Right atrium auricular region (tissue), 2 donors: ENCODE results near the gene TRIM40. TPM values are rescaled to one million over a fixed set of nuclear protein-coding genes. Genes with fewer than 3 reads are reported as not detected.

ENCODE experiments used
- DNase-seq: peaks from one replicate; pipeline ENCODE4 v3.0.0-alpha.2; 2019; ENCODE audit warnings: low spot score
- H3K27ac ChIP-seq, 2 donors: fragments of 200-600 bp; sonication (generic); 1 replicate in 1 of 2; 2 replicates in 1 of 2; pipeline ENCODE4 v1.5.1; 2016 to 2019
- H3K27me3 ChIP-seq, 2 donors: fragments of 200-600 bp; sonication (generic); one replicate each; pipeline versions ENCODE4 v1.5.1 to v1.6.0; 2017 to 2019
- H3K36me3 ChIP-seq: fragments of 200-600 bp; sonication (generic); one replicate; pipeline ENCODE4 v1.5.1; 2016
- H3K4me1 ChIP-seq, 2 donors: fragments of 200-600 bp; sonication (generic); one replicate each; pipeline versions ENCODE4 v1.5.1 to v1.6.0; 2017 to 2019
- H3K4me3 ChIP-seq, 2 donors: fragments of 200-600 bp; sonication (generic); 1 replicate in 1 of 2; 2 replicates in 1 of 2; pipeline ENCODE4 v1.5.1; 2017 to 2019; ENCODE audit warnings: mild to moderate bottlenecking in 1 of 2, moderate library complexity in 1 of 2
- H3K9me3 ChIP-seq, 2 donors: fragments of 200-600 bp; sonication (generic); one replicate each; pipeline ENCODE4 v1.5.1; 2019
- total RNA-seq, 2 donors: library from RNA; depleted of rRNA; stranded (reverse); fragments of >200 nt; gene quantifications; one replicate each; pipeline ENCODE4 v1.1.0, GENCODE V29; 2016
- TF ChIP-seq, protein P1 (sequence below), 2 donors: fragments of 200-600 bp; sonication (generic); IDR thresholded peaks; one replicate each; pipeline ENCODE4 v1.5.1; 2019; ENCODE audit warnings: antibody characterized with exemption in 2 of 2

The TRIM40 gene
- total RNA-seq, 2 donors from 2014 or later: not detected

DNA sequence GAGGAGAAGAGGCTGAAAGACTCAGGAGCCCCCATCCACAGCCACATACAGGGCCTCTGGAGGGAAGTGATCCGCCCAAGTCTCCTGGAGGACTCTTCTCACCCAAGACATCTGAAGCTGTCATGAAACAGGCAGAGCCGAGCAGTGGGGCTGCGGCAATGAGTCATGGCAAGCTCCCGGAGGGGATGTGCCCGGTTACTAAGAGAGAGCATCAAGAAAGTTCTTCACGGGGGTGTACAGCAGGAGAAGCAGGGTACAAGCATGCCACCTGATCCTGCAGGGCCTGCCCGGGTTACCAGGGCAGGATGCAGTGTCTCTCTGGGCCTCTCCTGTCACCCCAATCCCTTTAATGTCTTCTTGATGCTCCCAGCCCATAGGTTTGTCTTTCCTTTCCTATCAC lies 56.1 kb downstream of the TRIM40 start:
- Histone ChIP-seq H3K4me1 (no peaks in the 10 kb centered on the region), H3K36me3 (peaks cover 49% of the 10 kb centered on the region), H3K27me3 (no peaks in the 10 kb centered on the region), H3K27ac (no peak overlapping the region), H3K4me3 (no peak overlapping the region), H3K9me3 (no peaks in the 10 kb centered on the region)
- no peak for DNase-seq
- TF ChIP-seq, protein P1, sequence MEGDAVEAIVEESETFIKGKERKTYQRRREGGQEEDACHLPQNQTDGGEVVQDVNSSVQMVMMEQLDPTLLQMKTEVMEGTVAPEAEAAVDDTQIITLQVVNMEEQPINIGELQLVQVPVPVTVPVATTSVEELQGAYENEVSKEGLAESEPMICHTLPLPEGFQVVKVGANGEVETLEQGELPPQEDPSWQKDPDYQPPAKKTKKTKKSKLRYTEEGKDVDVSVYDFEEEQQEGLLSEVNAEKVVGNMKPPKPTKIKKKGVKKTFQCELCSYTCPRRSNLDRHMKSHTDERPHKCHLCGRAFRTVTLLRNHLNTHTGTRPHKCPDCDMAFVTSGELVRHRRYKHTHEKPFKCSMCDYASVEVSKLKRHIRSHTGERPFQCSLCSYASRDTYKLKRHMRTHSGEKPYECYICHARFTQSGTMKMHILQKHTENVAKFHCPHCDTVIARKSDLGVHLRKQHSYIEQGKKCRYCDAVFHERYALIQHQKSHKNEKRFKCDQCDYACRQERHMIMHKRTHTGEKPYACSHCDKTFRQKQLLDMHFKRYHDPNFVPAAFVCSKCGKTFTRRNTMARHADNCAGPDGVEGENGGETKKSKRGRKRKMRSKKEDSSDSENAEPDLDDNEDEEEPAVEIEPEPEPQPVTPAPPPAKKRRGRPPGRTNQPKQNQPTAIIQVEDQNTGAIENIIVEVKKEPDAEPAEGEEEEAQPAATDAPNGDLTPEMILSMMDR (IDR thresholded peaks at IDR 0.05): no peak

DNA sequence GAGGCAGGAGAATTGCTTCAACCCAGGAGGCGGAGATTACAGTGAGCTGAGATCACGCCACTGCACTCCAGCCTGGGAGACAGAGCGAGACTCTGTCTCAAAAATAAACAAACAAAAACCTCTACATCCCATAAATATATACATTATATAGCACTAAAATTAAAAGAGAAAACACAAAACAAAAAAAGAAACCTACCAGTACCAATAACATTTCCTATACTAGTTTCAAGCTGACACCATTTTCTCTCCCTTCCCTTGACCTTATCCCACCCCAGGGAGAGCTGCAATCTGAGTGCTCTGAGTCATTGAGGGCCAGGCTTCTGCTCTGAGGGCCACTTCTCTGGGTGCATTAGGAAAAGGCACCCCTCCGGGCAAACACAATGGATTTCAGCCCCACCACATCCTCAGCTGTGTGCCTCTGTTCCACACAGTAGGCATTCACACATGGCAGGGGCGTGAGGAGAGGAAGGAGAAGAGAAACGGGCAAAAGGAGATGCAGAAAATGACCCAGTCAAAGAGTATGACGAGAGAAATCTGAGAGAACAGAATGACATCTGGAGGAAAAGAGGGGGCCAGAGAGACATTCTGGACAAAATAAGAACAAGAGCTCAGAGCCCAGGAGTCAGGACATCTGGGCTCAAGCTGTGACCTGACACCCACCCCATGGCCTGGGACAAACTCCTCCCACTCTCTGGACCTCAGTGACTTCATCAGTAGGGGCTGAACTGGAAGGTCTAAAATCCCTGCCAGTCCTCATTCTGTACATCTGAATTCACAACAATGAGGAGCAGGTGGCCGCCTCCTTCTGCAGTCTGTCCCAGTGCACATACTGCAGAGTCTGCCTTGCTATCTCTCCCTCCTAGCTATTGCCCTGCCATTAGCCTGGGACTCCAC lies 59.1 kb downstream of the TRIM40 start:
- peaks cover 55% of the 10 kb centered on the region for H3K36me3 ChIP-seq
- no peak overlapping the region for H3K27ac ChIP-seq
- no peaks in the 10 kb centered on the region for H3K4me1 ChIP-seq
- H3K4me3 ChIP-seq: no peak overlapping the region
- H3K27me3 ChIP-seq: no peaks in the 10 kb centered on the region
- no peaks in the 10 kb centered on the region for H3K9me3 ChIP-seq
- TF ChIP-seq, protein P1 (IDR thresholded peaks at IDR 0.05): no peak
- no peak for DNase-seq

DNA sequence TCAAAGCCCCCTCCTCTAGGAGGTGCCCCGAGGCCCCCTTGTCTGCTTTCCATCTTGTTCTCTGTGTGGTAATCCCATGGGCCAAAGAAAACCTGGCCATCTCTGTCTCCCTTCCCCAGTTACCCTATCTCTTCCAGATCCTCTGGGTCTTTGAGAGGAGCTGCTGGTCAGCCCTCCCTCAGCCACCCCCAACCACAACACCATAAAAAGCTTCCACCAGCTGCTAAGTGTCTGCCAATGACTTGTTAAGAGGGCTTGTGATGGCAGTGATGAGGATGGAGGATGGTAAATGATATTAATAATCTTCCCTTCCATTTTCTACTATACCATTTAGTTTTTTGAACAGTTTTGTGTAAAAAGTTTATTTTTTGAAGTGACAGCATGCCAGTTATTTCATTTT lies 60.0 kb downstream of the TRIM40 start:
- H3K36me3 ChIP-seq: peaks cover 63% of the 10 kb centered on the region
- no peaks in the 10 kb centered on the region for H3K27me3 ChIP-seq
- TF ChIP-seq, protein P1 (IDR thresholded peaks at IDR 0.05): no peak
- no peak overlapping the region for H3K27ac ChIP-seq
- H3K4me3 ChIP-seq: no peak overlapping the region
- H3K9me3 ChIP-seq: no peaks in the 10 kb centered on the region
- no peak for DNase-seq
- H3K4me1 ChIP-seq: no peaks in the 10 kb centered on the region

DNA sequence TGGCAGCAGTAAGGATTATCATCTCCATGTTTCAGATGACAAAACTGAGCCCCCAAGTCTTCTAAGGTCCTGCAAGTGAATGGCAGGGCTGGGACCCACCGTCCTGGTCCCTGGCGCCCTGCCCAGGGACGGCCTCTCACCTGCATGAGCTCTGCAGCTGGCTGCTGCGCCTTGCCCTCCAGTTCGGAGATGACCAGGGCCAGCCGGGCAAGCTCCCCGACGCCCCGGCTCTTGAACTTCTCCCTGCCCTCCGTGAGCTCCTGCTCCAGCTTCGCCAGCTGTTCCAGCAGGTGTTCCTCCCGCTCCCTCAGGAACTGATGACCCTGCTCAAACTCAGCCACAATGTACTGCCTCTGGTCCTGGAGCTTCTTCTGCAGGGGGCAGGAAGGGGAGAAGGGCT lies 60.4 kb downstream of the TRIM40 start:
- TF ChIP-seq, protein P1 (IDR thresholded peaks at IDR 0.05): no peak
- DNase-seq: no peak
- Histone ChIP-seq H3K27me3 (no peaks in the 10 kb centered on the region), H3K4me1 (peaks cover 0 to 2% of the 10 kb centered on the region in 2 donors), H3K36me3 (peaks cover 64% of the 10 kb centered on the region), H3K4me3 (no peak overlapping the region), H3K9me3 (no peaks in the 10 kb centered on the region), H3K27ac (no peak overlapping the region)

Other genes with a start within 250 kb of the TRIM40 start
- 100 to 1,000 TPM; 272 to 536 TPM for gene HLA-A, start 193.6 kb upstream of the TRIM40 start, total RNA-seq
- 10 to 100 TPM; 16.2 to 23.1 TPM for gene POLR1H, start 74.9 kb upstream of the TRIM40 start, total RNA-seq
- gene PPP1R11, start 68.9 kb upstream of the TRIM40 start, total RNA-seq: 10 to 100 TPM; 48.2 to 55.7 TPM
- 1 to 10 TPM in 1 of 2 donors, under 1 TPM in 1; 0.26 to 1.1 TPM for gene RNF39, start 60.4 kb upstream of the TRIM40 start, total RNA-seq
- gene TRIM31, start 23.1 kb upstream of the TRIM40 start, total RNA-seq: not detected
- not detected for gene TRIM10, start 25.1 kb downstream of the TRIM40 start, total RNA-seq
- gene TRIM15, start 27.4 kb downstream of the TRIM40 start, total RNA-seq: not detected
- gene TRIM26, start 77.3 kb downstream of the TRIM40 start, total RNA-seq: 10 to 100 TPM; 20.0 to 27.8 TPM
- 10 to 100 TPM in 1 of 2 donors, 1 to 10 TPM in 1; 9.2 to 12.2 TPM for gene TRIM39, start 190.8 kb downstream of the TRIM40 start, total RNA-seq
- gene RPP21, start 209.0 kb downstream of the TRIM40 start, total RNA-seq: 10 to 100 TPM; 46.6 to 54.1 TPM